ENCODE results near the gene ARGLU1.
A peak's percentile ranks its signal among the peaks of the same experiment; 100 is the strongest.

The ARGLU1 gene

GRCh38 chr13:106521095-106521799, 46.7 kb downstream of the ARGLU1 start:
- no peak for TF ChIP-seq CTCF (IDR thresholded peaks at IDR 0.05; ENCODE audit: low read depth, low read length, missing control alignments)
- DNase-seq (ENCODE audit: extremely low read depth, low read depth), result no peak
- H3K4me3 ChIP-seq (replicated peaks; ENCODE audit: low read depth, low read length), result no peak overlapping the region

GRCh38 chr13:106520251-106521054, 47.5 kb downstream of the ARGLU1 start:
- DNase-seq (ENCODE audit: extremely low read depth, low read depth), result no peak
- TF ChIP-seq CTCF (IDR thresholded peaks at IDR 0.05; ENCODE audit: low read depth, low read length, missing control alignments), result peak; percentile 29
- no peak overlapping the region for H3K4me3 ChIP-seq (replicated peaks; ENCODE audit: low read depth, low read length)

- no peak for TF ChIP-seq CTCF (IDR thresholded peaks at IDR 0.05; ENCODE audit: low read depth, low read length, missing control alignments)
- H3K4me3 ChIP-seq (replicated peaks; ENCODE audit: low read depth, low read length), result no peak overlapping the region
- no peak for DNase-seq (ENCODE audit: extremely low read depth, low read depth)
Observed at GRCh38 chr13:106518512-106518911, 49.4 kb downstream of the ARGLU1 start.

- DNase-seq (ENCODE audit: extremely low read depth, low read depth), result no peak
- TF ChIP-seq CTCF (IDR thresholded peaks at IDR 0.05; ENCODE audit: low read depth, low read length, missing control alignments), result no peak
- no peak overlapping the region for H3K4me3 ChIP-seq (replicated peaks; ENCODE audit: low read depth, low read length)
Observed at GRCh38 chr13:106517109-106517847, 50.7 kb downstream of the ARGLU1 start.

GRCh38 chr13:106515635-106516254, 52.2 kb downstream of the ARGLU1 start:
- H3K4me3 ChIP-seq (replicated peaks; ENCODE audit: low read depth, low read length), result no peak overlapping the region
- TF ChIP-seq CTCF (IDR thresholded peaks at IDR 0.05; ENCODE audit: low read depth, low read length, missing control alignments), result no peak
- DNase-seq (ENCODE audit: extremely low read depth, low read depth), result no peak

- TF ChIP-seq CTCF (IDR thresholded peaks at IDR 0.05; ENCODE audit: low read depth, low read length, missing control alignments), result no peak
- no peak for DNase-seq (ENCODE audit: extremely low read depth, low read depth)
- no peak overlapping the region for H3K4me3 ChIP-seq (replicated peaks; ENCODE audit: low read depth, low read length)
Observed at GRCh38 chr13:106514928-106515634, 52.9 kb downstream of the ARGLU1 start.
